NCI-H128 (cell line): Measurements from ENCODE around the gene MME.

Source experiments
- DNase-seq: peaks from one replicate; lab custom pipeline; 2025; ENCODE audit not compliant: unreplicated experiment; lab: John Stamatoyannopoulos, UW

Gene MME

DNA sequence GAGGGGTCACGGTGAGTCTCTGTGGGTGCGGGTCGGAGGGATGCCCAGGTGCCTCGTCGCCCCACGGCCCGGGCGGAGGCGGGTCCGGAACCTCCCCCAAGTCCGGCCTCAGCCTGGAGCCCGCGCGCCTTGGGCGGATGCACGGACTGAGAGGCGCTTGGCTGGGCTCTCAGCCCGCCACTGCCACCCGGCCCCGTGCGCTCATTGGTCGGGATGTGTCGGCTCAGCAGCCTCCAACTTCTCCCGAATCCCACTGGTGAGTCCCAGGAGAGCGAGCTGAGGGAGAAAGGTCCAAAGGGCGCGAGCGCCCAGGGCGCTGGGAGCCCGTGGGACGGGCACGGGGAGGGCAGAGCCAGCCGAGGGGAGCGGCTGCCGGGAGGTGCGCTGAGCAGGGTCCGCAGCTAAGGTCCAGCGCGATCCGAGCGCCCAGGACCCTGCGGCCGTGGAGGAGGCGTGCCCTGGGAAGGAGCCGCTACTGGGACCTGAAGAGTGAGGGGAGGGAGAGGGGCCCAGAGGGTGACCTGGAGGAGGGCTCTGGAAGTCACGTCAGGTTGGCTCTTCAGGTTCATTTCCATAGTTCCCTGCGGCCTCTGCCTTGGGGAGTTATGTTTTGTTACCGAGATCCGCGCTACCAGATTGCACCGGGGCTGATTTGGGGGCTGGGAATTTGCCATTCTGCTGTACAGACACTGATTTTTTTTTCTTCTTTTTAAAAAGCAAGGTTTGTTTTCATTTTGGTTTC lies at the start of gene MME:
Gene MME (plus strand): TSS at position 574 of the 742 bp plus-strand sequence. CDS start 3,849 bp downstream, outside the sequence.
- no peak for DNase-seq

DNA sequence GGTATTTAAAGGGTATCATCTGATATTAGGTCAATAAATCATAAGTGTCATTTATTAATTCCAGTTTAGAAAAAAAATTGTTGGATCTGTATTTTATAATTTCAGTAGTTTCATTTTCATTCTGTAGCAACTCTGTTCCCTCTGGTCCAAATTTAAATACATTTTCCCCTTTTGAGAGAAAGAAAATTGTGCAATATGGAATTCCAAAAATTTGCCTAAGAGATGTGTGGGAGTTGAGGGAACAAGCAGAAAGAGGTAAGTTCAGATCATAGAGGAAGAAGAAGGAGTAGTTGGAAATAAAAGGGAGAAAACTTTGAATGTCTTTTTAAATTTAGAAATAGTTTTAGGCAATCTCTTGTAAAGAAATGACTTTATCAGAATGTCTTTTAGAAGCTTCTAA lies 48.9 kb upstream of the MME start:
- DNase-seq, result no peak

DNA sequence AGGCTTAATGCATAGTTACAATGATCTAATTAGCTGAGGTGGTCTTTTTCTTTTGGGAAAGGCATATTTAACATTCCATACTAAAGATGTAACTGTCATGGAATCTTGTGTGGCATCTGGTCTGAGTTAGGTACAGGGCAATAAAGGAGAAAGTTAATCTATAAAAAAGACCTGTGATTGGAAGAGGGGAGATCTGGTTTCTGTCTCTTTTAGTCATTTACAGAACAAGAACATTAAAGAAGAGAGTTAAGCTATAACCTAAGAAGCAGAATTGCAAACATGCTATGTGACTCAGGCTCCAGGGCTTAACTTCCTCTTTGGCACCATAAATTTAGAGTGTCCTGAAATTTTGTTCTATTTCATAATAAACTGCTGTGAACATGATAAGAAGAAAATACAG lies 47.2 kb upstream of the MME start:
- no peak for DNase-seq

DNA sequence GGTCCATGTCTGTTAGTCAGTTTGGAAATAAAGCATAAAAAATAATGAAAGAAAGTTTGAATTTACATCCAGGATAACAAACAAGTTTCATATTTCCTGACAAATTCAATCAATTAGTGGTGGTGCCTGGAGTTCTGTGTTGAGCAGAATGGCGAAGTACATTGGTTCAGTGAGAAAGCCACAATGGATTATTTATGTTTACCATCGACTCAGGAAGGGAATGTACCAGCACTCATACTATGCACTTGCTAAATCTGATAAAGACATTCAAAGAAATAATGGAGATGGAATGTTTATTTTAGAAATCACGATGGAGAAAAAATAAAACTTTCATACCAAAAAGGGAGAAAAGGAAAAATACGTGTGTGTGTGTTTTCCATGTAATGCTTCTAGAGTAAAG lies 45.3 kb upstream of the MME start:
- DNase-seq, result no peak

GRCh38 chr3:155035553-155035952 lies 44.6 kb upstream of the MME start:
- no peak for DNase-seq

DNA sequence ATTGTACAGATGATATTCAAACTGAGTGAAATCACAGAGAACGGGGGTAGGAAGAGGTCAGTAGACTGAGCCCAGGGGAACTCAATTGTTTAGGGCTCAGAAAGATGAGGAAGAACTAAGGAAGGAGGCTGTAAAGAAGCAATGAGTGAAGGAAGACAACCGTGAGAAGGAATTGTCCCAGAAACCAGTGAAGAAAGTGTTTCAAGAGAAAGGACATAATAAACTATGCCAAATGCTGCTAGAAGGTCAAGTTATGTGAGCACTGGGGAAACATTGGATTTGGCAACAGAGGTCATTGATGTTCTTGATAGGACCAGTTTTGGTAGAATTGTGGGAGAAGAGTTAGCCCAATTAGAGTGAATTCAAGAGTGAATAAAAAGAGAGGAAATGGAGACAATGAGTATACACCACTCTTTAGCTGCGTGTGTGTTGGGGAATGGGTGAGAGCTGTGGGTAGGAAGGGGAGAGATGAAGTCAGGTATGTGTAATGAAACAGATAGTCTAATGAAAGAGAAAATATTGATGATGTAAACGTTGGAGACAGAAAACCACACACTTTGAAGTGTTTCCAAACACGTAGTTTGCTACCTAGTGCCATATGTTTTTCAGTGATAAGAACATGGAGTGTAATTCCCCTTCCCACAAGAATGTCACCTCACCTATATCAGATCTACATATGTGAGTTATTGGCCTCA lies 42.5 kb upstream of the MME start:
- DNase-seq, result no peak

GRCh38 chr3:155038203-155038554 lies 41.9 kb upstream of the MME start:
- DNase-seq, result no peak

DNA sequence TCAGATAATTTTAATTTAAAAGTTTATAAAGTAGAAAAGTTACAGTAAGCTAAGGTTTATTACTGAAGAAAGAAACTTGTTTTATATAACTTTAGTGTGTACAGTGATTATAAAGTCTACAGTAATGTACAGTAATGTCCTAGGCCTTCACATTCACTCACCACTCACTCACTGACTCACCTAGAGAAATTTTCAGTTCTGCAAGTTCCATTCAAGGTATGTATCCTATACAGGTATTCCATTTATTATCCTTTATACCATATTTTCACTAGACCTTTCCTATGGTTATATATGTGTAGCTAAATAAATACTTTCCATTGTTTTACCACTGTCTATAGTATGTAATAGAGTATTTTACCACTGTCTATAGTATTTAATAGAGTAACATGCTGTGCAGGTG lies 33.2 kb upstream of the MME start:
- DNase-seq, result no peak

GRCh38 chr3:155047672-155048071 lies 32.4 kb upstream of the MME start:
- no peak for DNase-seq

DNA sequence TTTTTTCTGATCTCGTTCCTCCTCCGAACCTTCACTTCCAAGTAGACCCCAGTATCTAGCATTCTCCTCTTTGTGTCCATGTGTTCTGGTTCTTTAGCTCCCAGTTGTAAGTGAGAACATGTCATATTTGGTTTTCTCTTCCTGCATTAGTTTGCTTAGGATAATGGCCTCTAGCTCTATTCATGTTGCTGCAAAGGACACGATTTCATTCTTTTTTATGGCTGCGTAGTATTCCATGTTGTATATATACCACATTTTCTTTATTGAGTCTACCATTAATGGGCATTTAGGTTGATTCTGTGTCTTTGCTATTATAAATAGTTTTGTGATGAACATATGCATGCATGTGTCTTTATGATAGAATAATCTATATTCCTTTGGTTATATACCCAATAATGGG lies 30.2 kb upstream of the MME start:
- no peak for DNase-seq

DNA sequence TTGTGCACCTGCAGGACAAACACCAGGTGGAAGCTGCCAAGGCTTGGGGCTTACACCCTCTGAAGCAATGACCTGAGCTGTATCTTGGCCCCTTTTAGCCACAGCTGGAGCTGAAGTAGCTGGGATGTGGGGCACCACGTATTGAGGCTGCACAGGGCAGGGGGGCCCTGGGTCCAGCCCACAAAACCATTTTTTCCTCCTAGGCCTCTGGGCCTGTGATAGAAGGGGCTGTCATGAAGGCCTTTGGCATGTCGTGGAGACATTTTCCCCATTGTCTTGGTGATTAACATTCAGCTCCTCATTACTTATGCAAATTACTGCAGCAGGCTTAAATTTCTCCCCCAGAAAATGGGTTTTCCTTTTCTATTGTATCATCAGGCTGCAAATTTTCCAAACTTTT lies 27.6 kb upstream of the MME start:
- DNase-seq, result no peak

DNA sequence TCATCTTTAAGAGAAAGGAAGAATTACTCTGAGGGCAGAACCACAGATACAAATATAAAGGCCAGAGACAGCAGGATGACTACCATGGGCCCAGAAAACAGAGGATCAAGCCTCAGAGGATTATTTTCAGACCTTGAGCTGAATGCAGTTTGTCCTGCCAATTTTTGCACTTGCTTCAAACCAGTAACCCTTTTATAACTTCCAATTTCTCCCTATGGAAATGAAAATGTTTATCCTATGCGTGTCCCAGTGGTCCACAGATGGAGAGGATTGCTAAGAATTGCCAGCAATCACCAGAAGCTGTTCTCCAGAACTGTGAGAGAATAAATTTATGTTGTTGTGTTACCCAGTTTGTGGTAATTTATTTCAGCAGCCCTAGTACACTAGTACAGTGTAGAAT lies 26.4 kb upstream of the MME start:
- no peak for DNase-seq

DNA sequence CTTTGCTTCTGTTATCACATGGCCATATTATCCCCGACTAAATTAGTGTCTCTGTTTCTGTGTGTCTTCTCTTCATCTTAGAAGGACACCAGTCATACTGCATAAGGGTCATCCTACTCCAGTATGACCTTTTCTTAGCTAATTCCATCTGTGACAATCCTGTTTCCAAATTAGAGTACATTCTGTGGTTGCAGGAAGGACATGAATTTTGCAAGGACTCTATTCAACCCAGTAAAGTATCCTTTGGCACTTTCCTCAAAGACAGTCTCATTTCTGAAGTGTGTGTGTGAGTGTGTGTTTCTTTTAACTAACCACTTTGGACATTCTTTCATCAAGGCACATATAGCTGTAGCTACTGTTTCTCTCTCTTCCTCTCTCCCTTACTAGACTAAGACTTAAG lies 15.2 kb upstream of the MME start:
- no peak for DNase-seq

- DNase-seq, result no peak
Observed at GRCh38 chr3:155065537-155065936, 14.6 kb upstream of the MME start.

- no peak for DNase-seq
Observed at GRCh38 chr3:155069729-155070128, 10.4 kb upstream of the MME start.

- no peak for DNase-seq
Observed at GRCh38 chr3:155070316-155070715, 9.8 kb upstream of the MME start.

GRCh38 chr3:155070932-155071387 lies 9.2 kb upstream of the MME start:
- DNase-seq, result no peak

DNA sequence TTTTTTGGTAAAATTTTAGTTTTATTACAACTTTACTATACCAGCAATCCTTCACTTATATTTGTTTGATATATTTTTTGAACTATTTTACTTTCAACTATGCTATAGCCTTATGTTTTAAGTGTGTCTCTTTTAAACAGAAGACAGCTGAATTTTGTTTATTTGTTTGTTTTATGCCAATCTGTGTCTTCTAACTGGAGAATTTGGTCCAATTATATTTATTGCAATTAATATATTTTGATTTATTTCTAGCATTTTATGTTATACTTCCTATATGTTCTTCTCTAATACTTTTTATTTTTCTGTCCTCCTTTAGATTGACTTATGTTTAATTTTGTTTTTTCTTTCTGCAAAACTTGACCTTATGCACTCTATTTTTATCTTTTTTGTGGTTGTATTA lies 4.9 kb upstream of the MME start:
- no peak for DNase-seq

GRCh38 chr3:155076888-155077287 lies 3.2 kb upstream of the MME start:
- no peak for DNase-seq

GRCh38 chr3:155078711-155079467 lies 1.2 kb upstream of the MME start:
- DNase-seq, result no peak

DNA sequence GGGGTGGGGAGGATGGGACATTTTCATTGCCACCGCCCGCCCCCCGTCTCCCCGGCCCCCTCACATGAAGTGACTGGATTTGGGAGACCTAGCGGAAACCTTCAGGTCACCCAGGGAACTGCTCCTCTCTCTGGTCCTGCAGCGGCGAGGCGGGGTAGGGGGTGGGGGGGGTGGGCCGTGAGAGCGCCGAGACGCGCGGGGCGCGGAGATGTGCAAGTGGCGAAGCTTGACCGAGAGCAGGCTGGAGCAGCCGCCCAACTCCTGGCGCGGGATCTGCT lies 712 bp upstream of the MME start:
- no peak for DNase-seq

DNA sequence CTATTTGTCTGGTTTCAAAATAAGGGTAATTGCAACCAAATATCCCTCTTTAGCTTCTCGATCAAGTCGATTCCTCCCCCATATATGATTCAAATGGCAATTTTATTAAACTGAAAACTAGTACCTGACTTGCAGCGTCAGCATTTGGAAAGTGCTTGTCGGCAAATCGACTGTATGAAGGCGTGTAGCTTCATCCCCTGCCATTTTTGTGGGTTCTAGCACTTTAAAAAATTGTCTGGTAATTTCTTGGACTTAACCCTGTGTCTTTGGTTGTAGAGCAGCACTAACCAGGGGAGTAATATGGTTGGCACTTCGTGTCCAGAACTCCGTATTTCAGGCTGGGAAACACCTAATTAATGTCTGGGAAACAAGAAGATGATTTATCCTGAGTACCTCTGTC lies 573 bp downstream of the MME start:
- no peak for DNase-seq
